Activated T-helper 2 cell treated with anti-CD3 and anti-CD28 coated beads, Interferon-gamma antibody, Interleukin-2, Interleukin-4, amounts not matched to agents 10 μg/mL and 5 μg/mL and 100 μg/mL, durations not matched to agents 14 hours and 24 hours and 36 hours (primary cell): ENCODE results near the gene KCNK3. TPM values are rescaled to one million over a fixed set of nuclear protein-coding genes. Genes with fewer than 3 reads are reported as not detected.
A peak's percentile ranks its signal among the peaks of the same experiment; 100 is the strongest.

Experiments
- DNase-seq: peaks from one replicate; pipeline ENCODE4 v3.0.0; 2021; ENCODE audit warnings: low spot score
- H3K27ac Mint-ChIP-seq: one replicate; pipeline ENCODE4 v1.8.0; 2021; ENCODE audit warnings: mixed read lengths
- H3K27me3 Mint-ChIP-seq: one replicate; pipeline ENCODE4 v1.8.0; 2021; ENCODE audit warnings: low read depth, mixed read lengths
- H3K36me3 Mint-ChIP-seq: one replicate; pipeline ENCODE4 v1.8.0; 2021; ENCODE audit warnings: low read depth, mixed read lengths
- H3K4me1 Mint-ChIP-seq: one replicate; pipeline ENCODE4 v1.8.0; 2021; ENCODE audit warnings: low read depth, mixed read lengths
- H3K4me3 Mint-ChIP-seq: one replicate; pipeline ENCODE4 v1.8.0; 2021; ENCODE audit warnings: low read depth, mild to moderate bottlenecking, moderate library complexity, mixed read lengths
- H3K9me3 Mint-ChIP-seq: one replicate; pipeline ENCODE4 v1.8.0; 2021; ENCODE audit warnings: mixed read lengths
- intact Hi-C: fragments of 100-400 bp; cut with micrococcal nuclease; formaldehyde crosslinking; loops from one replicate; pipeline ENCODE4 v1.15.1; 2023
- total RNA-seq: library from RNA; stranded (reverse); gene quantifications from 2 replicates; pipeline ENCODE4 v1.2.3, GENCODE V29; 2022

Gene KCNK3
- not detected in 2 replicates for total RNA-seq

DNA sequence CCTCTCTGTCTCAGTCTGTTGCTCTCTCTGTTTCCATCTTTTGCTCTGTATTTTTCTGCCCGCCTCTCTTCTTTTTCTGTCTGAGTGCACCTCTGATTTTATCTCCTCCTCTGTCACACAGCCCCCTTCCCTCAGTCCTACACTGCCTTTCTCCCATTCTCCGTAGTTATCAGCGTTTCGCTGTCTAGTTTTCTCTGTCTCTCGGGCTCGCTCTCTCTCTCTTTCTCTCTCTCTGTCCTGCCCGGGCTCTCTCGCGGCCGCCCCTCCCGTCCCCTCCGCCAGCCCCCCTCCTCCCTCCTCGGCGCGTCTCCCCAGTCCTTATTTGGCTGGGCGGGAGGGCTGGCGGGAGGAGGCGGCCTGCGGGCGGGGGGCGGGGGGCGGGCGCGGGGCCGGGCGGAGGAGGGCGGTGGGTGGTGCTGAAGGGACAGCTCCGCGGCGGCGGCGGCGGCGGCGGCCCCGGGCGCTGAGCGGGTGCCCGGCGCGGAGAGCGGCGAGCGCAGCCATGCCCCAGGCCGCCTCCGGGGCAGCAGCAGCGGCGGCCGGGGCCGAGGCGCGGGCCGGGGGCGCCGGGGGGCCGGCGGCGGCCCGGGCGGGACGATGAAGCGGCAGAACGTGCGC is at the start of gene KCNK3:
TSS of gene KCNK3 (plus strand) at position 444 of the 618 bp plus-strand sequence. CDS start at position 598, 154 bp downstream.
- Mint-ChIP-seq H3K4me3 (no peak within 1 kb of the TSS), H3K4me1 (no peaks in the 10 kb centered on the region), H3K27ac (no peak within 1 kb of the TSS), H3K9me3 (no peaks in the 10 kb centered on the region), H3K36me3 (no peaks in the 10 kb centered on the region), H3K27me3 (peaks cover 39% of the 10 kb centered on the region)
- intact Hi-C loops = no loop called here
- DNase-seq = peak; percentile 29

- peaks cover 18% of the 10 kb centered on the region for H3K27me3 Mint-ChIP-seq
- no peak for DNase-seq
- no peaks in the 10 kb centered on the region for H3K4me1 Mint-ChIP-seq
- H3K27ac Mint-ChIP-seq = no peak overlapping the region
- no peak overlapping the region for H3K4me3 Mint-ChIP-seq
- H3K36me3 Mint-ChIP-seq = no peaks in the 10 kb centered on the region
- H3K9me3 Mint-ChIP-seq = no peaks in the 10 kb centered on the region
- intact Hi-C loops = no loop called here
These were observed 48.2 kb upstream of the KCNK3 start for GRCh38 chr2:26644188-26644835.

DNA sequence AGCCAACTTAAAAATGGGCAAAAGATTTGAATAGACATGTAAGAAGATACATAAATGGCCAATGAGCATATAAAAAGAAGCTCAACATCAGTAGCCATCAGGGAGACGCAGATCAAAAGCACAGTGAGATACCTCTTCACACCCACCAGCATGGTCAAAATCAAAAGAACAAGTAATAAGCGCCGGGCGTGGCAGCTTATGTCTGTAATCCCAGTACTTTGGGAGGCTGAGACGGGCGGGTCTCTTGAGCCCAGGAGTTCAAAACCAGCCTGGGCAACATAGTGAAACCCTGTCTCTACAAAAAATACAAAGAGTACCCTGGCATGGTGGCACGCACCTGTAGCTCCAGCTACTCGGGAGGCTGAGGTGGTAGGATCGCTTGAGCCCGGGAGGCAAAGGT is 46.8 kb upstream of the KCNK3 start:
- Mint-ChIP-seq H3K36me3 (no peaks in the 10 kb centered on the region), H3K27me3 (peaks cover 18% of the 10 kb centered on the region)

DNA sequence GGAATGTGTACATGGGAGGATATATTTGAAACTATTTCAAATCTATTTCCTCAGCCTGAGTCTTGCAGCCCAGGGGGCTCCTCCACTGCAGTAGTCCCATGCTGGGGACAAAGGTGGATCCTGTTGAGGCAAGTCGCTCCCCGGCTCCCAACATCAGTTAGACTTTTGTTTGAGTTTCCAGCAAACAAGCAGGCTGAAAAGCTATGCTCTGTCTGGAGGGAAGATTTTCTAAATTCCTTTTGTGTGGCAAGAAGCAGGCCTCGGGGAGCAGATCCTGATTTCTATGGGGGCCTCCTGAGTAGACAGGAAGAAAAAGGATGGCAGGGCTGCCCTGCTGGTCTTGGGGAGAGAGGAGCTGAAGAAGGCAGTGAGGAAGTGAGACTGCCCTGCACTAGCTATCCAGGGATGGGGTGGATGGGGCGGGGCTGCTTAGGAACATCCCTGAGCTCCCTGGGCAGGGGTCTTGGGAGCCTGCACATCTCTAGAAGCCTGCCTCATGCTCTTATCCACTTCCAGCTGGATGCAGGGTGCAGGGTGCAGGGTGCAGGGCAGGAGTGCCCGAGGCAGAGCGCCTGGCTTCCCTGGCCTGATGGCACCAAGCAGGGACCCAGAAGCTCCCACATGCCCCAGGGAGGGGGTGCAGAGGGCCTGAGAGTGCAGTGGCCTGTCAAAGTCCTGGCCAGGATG is 45.4 kb upstream of the KCNK3 start:
- peaks cover 14% of the 10 kb centered on the region for H3K27me3 Mint-ChIP-seq
- no peak overlapping the region for H3K27ac Mint-ChIP-seq
- no peak overlapping the region for H3K4me3 Mint-ChIP-seq
- no peaks in the 10 kb centered on the region for H3K9me3 Mint-ChIP-seq
- intact Hi-C loops = no loop called here
- no peaks in the 10 kb centered on the region for H3K4me1 Mint-ChIP-seq
- H3K36me3 Mint-ChIP-seq = no peaks in the 10 kb centered on the region
- no peak for DNase-seq

More for the DNA sequence above, 46.8 kb upstream of the KCNK3 start:
- Mint-ChIP-seq H3K9me3 (no peaks in the 10 kb centered on the region), H3K27ac (no peak overlapping the region), H3K4me1 (no peaks in the 10 kb centered on the region), H3K4me3 (no peak overlapping the region)
- intact Hi-C loops = no loop called here
- no peak for DNase-seq

DNA sequence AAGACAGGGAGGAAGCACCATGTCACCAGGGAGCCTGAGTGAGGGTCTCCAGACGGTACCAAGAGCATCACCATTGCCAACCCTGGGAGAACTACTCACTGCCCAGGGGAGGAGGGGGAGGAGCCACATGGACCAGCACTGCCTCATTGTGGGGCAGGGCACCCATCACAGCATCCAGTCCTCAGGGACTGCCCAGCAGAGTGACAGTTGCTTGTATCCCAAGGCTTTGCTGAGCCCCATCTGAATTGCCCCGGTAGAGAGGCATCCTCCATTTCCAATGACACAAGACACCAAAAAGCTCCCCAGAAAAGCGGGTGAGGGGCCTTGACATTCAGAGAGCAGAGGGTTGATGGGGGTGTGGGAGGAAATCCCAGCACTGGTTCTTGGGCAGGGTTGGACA is 44.5 kb upstream of the KCNK3 start:
- H3K27me3 Mint-ChIP-seq = peaks cover 17% of the 10 kb centered on the region
- H3K27ac Mint-ChIP-seq = no peak overlapping the region
- DNase-seq = no peak
- no peaks in the 10 kb centered on the region for H3K36me3 Mint-ChIP-seq
- intact Hi-C loops = no loop called here
- H3K4me3 Mint-ChIP-seq = no peak overlapping the region
- no peaks in the 10 kb centered on the region for H3K4me1 Mint-ChIP-seq
- no peaks in the 10 kb centered on the region for H3K9me3 Mint-ChIP-seq

- no peak overlapping the region for H3K27ac Mint-ChIP-seq
- peaks cover 17% of the 10 kb centered on the region for H3K27me3 Mint-ChIP-seq
- intact Hi-C loops = no loop called here
- H3K9me3 Mint-ChIP-seq = no peaks in the 10 kb centered on the region
- H3K4me1 Mint-ChIP-seq = no peaks in the 10 kb centered on the region
- H3K36me3 Mint-ChIP-seq = no peaks in the 10 kb centered on the region
- H3K4me3 Mint-ChIP-seq = no peak overlapping the region
- DNase-seq = no peak
These were observed 44.0 kb upstream of the KCNK3 start for GRCh38 chr2:26648516-26648915.

- Mint-ChIP-seq H3K36me3 (no peaks in the 10 kb centered on the region), H3K27me3 (peaks cover 14% of the 10 kb centered on the region), H3K4me3 (no peak overlapping the region), H3K4me1 (no peaks in the 10 kb centered on the region), H3K27ac (no peak overlapping the region), H3K9me3 (no peaks in the 10 kb centered on the region)
- intact Hi-C loops = no loop called here
- DNase-seq = no peak
These were observed 43.2 kb upstream of the KCNK3 start for GRCh38 chr2:26649322-26649721.

- H3K9me3 Mint-ChIP-seq = no peaks in the 10 kb centered on the region
- DNase-seq = no peak
- H3K4me1 Mint-ChIP-seq = no peaks in the 10 kb centered on the region
- intact Hi-C loops = no loop called here
- H3K36me3 Mint-ChIP-seq = no peaks in the 10 kb centered on the region
- no peak overlapping the region for H3K27ac Mint-ChIP-seq
- H3K27me3 Mint-ChIP-seq = peaks cover 11% of the 10 kb centered on the region
- H3K4me3 Mint-ChIP-seq = no peak overlapping the region
These were observed 42.4 kb upstream of the KCNK3 start for GRCh38 chr2:26649992-26650712.

DNA sequence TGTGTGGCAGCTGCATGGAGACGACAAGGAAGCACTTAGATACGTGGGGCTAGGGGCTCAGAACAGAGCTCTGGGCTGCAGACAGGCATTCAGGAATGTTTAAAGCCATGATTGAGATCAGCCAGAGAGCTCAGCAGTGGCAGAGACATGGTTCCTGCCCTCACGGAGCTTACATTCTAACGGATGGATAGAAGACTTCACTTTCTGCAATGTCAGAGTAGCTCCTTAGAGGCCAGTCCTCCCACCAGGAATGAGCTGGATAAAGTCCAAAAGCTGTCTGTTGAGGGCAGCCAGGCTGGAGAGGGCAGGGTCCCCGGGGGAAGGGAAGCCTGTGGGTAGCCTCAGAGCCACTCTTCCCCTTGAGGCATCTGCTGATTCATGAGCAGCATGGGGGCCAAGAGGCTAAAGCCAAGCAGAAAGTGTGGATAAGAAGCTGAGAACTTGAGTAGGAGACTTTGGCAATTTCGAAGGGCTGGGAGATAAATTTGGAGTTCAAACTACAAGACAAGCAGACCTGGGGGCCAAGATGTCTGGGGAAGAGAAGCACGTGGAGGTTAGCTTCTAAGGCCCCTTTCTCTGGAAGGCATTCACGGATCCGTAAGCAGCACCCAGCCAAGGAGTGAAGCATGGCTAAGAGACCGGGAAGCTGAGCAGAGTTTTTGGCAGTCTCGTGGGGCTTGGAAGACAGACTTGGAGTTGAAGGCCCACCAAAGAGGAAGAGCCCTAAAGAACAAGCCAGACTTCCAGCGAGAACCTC is 41.6 kb upstream of the KCNK3 start:
- intact Hi-C loops = no loop called here
- no peaks in the 10 kb centered on the region for H3K9me3 Mint-ChIP-seq
- no peaks in the 10 kb centered on the region for H3K4me1 Mint-ChIP-seq
- no peak overlapping the region for H3K4me3 Mint-ChIP-seq
- H3K27me3 Mint-ChIP-seq = peaks cover 9% of the 10 kb centered on the region
- H3K27ac Mint-ChIP-seq = no peak overlapping the region
- no peak for DNase-seq
- no peaks in the 10 kb centered on the region for H3K36me3 Mint-ChIP-seq

GRCh38 chr2:26651470-26651771 is 41.1 kb upstream of the KCNK3 start:
- Mint-ChIP-seq H3K9me3 (no peaks in the 10 kb centered on the region), H3K27ac (no peak overlapping the region), H3K4me3 (no peak overlapping the region), H3K4me1 (no peaks in the 10 kb centered on the region), H3K36me3 (no peaks in the 10 kb centered on the region), H3K27me3 (peaks cover 9% of the 10 kb centered on the region)
- intact Hi-C loops = no loop called here
- DNase-seq = no peak

DNA sequence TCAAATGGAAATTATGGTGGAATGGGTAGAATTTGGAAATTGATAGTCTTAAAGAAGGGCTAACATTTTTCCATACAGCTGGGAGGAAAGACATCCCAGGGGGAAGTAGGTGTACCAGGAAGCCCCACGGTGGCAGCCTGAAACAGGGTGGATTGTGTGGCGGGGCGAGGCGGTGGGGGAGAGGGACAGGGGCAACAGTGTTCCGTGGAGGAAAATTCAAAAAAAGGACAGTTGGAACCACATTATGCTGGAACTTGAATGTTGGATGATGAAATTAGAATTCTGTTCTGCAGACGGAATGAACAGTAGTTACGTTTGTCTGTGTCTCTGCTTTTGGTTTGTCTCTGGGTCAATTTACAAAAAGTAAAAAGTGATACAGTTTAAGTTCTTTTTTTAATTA is 40.7 kb upstream of the KCNK3 start:
- H3K9me3 Mint-ChIP-seq = no peaks in the 10 kb centered on the region
- no peak overlapping the region for H3K4me3 Mint-ChIP-seq
- intact Hi-C loops = no loop called here
- DNase-seq = no peak
- no peak overlapping the region for H3K27ac Mint-ChIP-seq
- no peaks in the 10 kb centered on the region for H3K36me3 Mint-ChIP-seq
- peaks cover 6% of the 10 kb centered on the region for H3K27me3 Mint-ChIP-seq
- no peaks in the 10 kb centered on the region for H3K4me1 Mint-ChIP-seq

DNA sequence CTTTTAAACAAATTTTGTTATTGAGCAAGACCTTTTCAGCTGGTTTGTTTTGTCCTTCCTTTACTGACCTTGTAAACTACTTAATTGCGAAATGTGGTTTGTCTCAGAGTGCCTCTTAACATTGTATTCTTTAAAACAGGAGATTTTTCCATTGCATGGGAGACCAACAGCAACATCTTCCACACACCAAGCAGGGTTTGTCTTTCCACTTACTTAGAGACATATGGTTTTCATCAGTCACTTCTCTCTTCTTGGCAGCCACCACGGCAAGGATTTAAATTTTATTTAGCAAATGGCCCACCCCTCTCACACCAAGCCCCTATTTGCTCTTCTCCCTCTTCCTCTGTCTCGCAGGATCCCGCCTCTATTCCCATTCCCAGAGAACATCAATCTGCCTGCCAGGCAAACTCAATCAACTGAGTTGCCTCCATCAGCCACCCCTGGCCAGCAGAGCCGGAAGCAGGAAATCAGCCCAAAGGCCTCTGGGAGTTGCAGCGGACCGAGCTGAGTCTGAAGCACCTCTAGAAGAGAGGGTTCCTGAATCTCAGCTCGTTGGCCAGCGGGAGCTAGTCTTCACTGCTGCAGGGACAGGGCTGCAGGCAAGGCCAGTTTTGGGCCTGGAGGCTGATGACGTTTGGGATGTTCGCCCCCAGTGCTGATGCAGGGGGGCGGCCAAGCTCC is 40.0 kb upstream of the KCNK3 start:
- Mint-ChIP-seq H3K9me3 (no peaks in the 10 kb centered on the region), H3K4me3 (no peak overlapping the region), H3K36me3 (no peaks in the 10 kb centered on the region), H3K4me1 (no peaks in the 10 kb centered on the region), H3K27me3 (peaks cover 6% of the 10 kb centered on the region), H3K27ac (no peak overlapping the region)
- intact Hi-C loops = no loop called here
- DNase-seq = no peak
